RWPE2 (cell line): ENCODE data around the gene FAT2.

Experiments used
- ATAC-seq: fragments of 200-7000 bp; cut with Tn5 transposase; 3 replicates; pipeline ENCODE4 v1.9.1; 2021; ENCODE audit warnings: low read depth
- DNase-seq: peaks from one replicate; pipeline ENCODE4 v3.0.0-alpha.2; 2020; ENCODE audit warnings: low spot score
- H3K27ac ChIP-seq: fragments of 450-650 bp; 2 replicates; pipeline ENCODE4 v1.5.1; 2017; ENCODE audit warnings: mild to moderate bottlenecking; ENCODE audit not compliant: poor library complexity, severe bottlenecking
- H3K27me3 ChIP-seq: fragments of 250-450 bp; sonication (Bioruptor Pico); 2 replicates; pipeline ENCODE4 v1.5.1; 2021; ENCODE audit warnings: mild to moderate bottlenecking, moderate library complexity; ENCODE audit not compliant: insufficient read depth, poor library complexity, severe bottlenecking
- H3K36me3 ChIP-seq: fragments of 250-450 bp; sonication (Bioruptor Pico); 2 replicates; pipeline ENCODE4 v1.5.1; 2020; ENCODE audit warnings: low read depth, mild to moderate bottlenecking, moderate library complexity
- H3K4me1 ChIP-seq: fragments of 250-450 bp; sonication (Bioruptor Pico); 2 replicates; pipeline ENCODE4 v1.5.1; 2021; ENCODE audit warnings: mild to moderate bottlenecking, moderate library complexity; ENCODE audit not compliant: insufficient read depth, poor library complexity, severe bottlenecking
- H3K4me3 ChIP-seq: fragments of 250-450 bp; sonication (Bioruptor Pico); 2 replicates; pipeline ENCODE4 v1.5.1; 2021; ENCODE audit warnings: mild to moderate bottlenecking, moderate library complexity; ENCODE audit not compliant: severe bottlenecking
- H3K9me3 ChIP-seq: fragments of 250-450 bp; sonication (Bioruptor Pico); 2 replicates; pipeline ENCODE4 v1.5.1; 2021; ENCODE audit warnings: mild to moderate bottlenecking, moderate library complexity; ENCODE audit not compliant: severe bottlenecking
- TF ChIP-seq, protein P1 (sequence below): fragments of 450-650 bp; IDR thresholded peaks from one replicate; pipeline ENCODE4 v1.5.1; 2017; ENCODE audit warnings: mild to moderate bottlenecking, moderate library complexity; ENCODE audit not compliant: poor library complexity, severe bottlenecking

Gene FAT2

DNA sequence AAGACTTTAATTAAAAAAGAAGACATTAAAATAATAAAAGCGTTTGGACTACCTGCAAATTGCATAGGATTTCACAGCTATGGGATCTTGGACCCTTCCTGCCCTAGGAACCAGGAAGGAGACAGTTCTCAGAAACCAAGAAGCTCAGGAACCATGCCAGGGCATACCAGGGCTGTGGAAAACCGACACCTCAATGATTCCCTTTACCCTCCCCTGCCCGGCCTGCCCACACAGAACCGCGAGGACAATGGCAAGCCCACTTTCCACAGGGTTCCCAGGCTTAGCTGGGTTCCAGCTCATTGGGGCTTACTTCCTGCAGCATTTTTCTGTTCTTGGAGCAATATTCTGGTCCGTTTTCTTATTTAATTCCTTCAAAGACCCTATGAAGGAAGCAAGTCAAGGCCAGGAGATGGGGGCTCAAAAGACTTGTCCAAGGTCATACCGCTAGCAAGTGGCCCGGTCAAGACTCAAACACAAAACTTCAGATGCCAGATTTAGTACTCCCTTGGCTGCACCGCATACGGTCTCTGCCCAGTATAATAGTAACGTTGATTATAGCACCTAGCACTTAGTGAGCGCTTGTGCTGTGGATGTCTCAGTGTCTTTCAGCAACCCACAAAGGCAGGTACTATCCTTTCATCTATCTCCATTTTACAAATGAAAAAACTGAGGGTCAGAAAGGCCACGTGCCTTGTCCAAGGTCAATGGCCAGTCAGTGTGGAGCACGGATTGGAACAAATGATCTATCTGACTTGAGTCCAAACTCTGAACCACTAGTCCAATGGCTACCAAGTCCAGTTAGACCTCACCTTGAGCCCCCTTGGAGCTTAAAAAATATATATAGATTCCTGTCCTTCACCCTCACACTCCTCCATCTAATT is 6.8 kb downstream of the FAT2 start:
- TF ChIP-seq, protein P1, sequence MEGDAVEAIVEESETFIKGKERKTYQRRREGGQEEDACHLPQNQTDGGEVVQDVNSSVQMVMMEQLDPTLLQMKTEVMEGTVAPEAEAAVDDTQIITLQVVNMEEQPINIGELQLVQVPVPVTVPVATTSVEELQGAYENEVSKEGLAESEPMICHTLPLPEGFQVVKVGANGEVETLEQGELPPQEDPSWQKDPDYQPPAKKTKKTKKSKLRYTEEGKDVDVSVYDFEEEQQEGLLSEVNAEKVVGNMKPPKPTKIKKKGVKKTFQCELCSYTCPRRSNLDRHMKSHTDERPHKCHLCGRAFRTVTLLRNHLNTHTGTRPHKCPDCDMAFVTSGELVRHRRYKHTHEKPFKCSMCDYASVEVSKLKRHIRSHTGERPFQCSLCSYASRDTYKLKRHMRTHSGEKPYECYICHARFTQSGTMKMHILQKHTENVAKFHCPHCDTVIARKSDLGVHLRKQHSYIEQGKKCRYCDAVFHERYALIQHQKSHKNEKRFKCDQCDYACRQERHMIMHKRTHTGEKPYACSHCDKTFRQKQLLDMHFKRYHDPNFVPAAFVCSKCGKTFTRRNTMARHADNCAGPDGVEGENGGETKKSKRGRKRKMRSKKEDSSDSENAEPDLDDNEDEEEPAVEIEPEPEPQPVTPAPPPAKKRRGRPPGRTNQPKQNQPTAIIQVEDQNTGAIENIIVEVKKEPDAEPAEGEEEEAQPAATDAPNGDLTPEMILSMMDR = no peak
- ATAC-seq (no peak), DNase-seq (no peak)
- Histone ChIP-seq H3K9me3 (no peaks in the 10 kb centered on the region), H3K4me3 (no peak overlapping the region), H3K36me3 (peaks cover 57% of the 10 kb centered on the region), H3K27ac (peak overlapping the region; percentile 74), H3K27me3 (no peaks in the 10 kb centered on the region), H3K4me1 (peaks cover 60% of the 10 kb centered on the region)

- ATAC-seq (peak; percentile 92), DNase-seq (peak; percentile 91)
- peaks cover 47% of the 10 kb centered on the region for H3K36me3 ChIP-seq
- H3K4me1 ChIP-seq = peaks cover 46% of the 10 kb centered on the region
- H3K4me3 ChIP-seq = no peak overlapping the region
- no peaks in the 10 kb centered on the region for H3K27me3 ChIP-seq
- TF ChIP-seq, protein P1 = no peak
- H3K27ac ChIP-seq = peak overlapping the region; percentile 74
- no peaks in the 10 kb centered on the region for H3K9me3 ChIP-seq
Observed at GRCh38 chr5:151581812-151582583, 9.1 kb downstream of the FAT2 start.

GRCh38 chr5:151581347-151581746 is 9.8 kb downstream of the FAT2 start:
- H3K27ac ChIP-seq = peak overlapping the region; percentile 74
- no peak overlapping the region for H3K4me3 ChIP-seq
- DNase-seq = no peak
- peaks cover 40% of the 10 kb centered on the region for H3K4me1 ChIP-seq
- H3K9me3 ChIP-seq = no peaks in the 10 kb centered on the region
- no peaks in the 10 kb centered on the region for H3K27me3 ChIP-seq
- no peak for ATAC-seq
- TF ChIP-seq, protein P1 = no peak
- H3K36me3 ChIP-seq = peaks cover 45% of the 10 kb centered on the region

GRCh38 chr5:151580858-151581257 is 10.3 kb downstream of the FAT2 start:
- DNase-seq (no peak), ATAC-seq (no peak)

More at GRCh38 chr5:151580858-151581257, 10.3 kb downstream of the FAT2 start:
- Histone ChIP-seq H3K9me3 (no peaks in the 10 kb centered on the region), H3K36me3 (peaks cover 41% of the 10 kb centered on the region), H3K4me1 (peaks cover 35% of the 10 kb centered on the region), H3K27ac (peak overlapping the region; percentile 74), H3K27me3 (no peaks in the 10 kb centered on the region), H3K4me3 (no peak overlapping the region)
- TF ChIP-seq, protein P1 = no peak
